HL-60/S4 treated with retinoic acid at 250 ng/mL for 4 days and 3 days (cell line): ENCODE results near the gene LAMA3.

Experiments used
- in situ Hi-C: fragments of 300-500 bp; cut with MboI; formaldehyde crosslinking; loops from 2 replicates; pipeline ENCODE4 v1.7.0; 2022; ENCODE audit warnings: low sequenced_read_pairs

Gene LAMA3

GRCh38 chr18:23668731-23669130 is 20.5 kb upstream of the LAMA3 start:
- in situ Hi-C loops, result no loop called here

GRCh38 chr18:23669202-23669766 is 20.0 kb upstream of the LAMA3 start:
- in situ Hi-C loops, result no loop called here

DNA sequence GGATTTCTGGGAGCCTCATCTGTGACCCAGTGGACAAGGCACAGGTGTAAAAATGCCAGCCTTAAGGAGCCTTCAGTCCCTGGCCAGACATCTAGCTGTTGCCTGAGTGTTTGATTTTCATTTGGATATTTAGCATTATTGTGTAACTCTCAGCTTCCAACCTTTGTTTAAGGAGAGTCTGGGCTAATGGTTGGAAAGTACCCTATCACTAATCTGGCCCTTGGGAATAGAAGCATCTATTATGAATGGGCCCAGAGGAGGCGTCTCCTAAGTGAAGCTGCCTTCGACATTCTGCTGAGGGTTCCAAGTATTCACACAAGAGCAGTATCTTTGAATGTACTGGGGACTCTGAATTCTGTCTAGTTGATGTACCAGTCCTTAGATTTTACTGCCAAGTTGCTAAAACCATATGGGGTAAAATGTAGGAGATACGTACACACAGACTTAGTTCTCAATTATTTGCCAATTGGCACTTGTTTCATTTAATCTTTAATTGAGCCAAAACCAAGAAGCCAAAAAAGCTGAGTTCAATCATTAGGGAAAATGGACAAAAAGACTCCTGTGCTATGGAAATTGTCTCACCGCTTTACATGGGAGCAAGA is 19.3 kb upstream of the LAMA3 start:
- in situ Hi-C loops, result no loop called here

DNA sequence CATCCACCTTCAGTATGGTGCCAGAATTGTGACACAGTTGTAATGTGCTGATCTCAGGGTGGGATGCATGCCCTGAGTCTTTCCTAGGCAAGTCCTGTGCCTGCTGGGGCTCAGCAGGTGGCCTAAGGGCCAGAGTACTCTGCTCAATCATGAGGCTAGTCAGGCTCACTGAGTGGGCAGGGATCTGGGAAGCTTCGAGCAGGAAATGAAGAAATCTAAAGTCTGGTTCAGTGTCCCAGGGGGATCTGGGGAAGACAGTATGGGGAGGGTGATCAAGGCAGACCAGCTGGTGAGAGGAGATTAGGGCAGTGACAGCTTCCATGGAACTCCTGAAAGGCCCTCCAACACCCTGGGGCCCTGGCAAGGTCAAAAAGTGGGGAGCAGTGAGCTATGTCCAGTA is 17.7 kb upstream of the LAMA3 start:
- in situ Hi-C loops, result no loop called here

GRCh38 chr18:23673725-23674124 is 15.5 kb upstream of the LAMA3 start:
- in situ Hi-C loops, result no loop called here

GRCh38 chr18:23675236-23675635 is 14.0 kb upstream of the LAMA3 start:
- in situ Hi-C loops, result no loop called here

GRCh38 chr18:23675896-23676295 is 13.4 kb upstream of the LAMA3 start:
- in situ Hi-C loops, result no loop called here

DNA sequence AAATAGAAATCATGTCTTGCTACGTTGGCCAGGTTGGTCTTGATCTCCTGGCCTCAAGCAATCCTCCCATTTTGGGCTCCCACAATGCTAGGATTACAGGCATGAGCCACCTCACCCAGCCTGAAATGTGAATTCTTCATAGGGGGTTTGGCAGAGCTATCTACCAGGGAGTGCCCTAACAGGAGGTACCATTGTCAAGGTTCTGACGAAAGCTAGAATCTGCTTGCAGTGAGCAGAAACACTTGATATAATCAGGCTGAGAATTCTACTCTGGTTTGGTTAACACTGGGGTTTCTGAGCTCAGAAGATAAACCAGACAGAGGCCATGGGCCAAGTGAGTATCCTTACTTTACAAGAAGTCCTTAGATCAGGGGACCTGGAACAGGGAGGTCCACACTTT is 7.2 kb upstream of the LAMA3 start:
- in situ Hi-C loops, result no loop called here

DNA sequence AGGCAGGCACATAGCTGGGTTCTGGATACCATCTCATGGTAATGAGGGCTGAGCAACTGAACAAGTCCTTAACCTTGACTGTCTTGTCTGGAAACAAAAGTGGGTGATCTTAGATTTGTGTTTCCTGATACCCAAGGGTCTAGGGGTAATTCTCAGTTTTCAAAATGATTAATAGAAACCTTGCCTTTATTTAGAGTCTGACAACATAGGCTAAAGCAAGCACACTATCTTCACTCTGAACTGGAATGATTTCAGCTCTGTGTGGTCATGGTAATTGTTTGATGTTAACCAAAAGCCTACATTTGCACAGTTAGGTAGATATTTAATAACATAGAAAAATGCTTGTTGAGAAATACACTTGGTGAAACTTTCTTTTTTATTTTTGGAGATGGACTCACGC is 6.8 kb upstream of the LAMA3 start:
- in situ Hi-C loops, result no loop called here

- in situ Hi-C loops, result no loop called here
These were observed 6.1 kb upstream of the LAMA3 start for GRCh38 chr18:23683155-23683554.

DNA sequence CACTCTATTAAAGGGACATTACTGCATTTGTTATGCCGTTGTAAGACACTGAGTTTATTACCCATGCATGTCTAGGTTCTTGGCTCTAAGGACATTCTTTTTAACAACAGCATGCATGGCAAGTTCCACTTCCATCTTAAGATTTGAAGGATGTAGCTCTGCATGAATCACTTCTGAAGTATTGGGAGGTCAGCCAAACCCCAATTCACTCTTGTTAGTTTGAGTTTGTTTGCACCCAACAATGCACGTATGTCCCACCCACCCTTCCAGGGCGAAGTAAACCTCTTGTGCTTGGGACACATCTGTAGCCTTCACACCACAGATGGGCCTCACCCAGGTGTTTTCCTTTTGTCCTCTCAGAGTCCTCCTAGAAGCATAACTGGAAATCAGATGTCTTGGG is 5.6 kb upstream of the LAMA3 start:
- in situ Hi-C loops, result no loop called here

GRCh38 chr18:23684515-23685197 is 4.6 kb upstream of the LAMA3 start:
- in situ Hi-C loops, result no loop called here

GRCh38 chr18:23688528-23688927 is 725 bp upstream of the LAMA3 start:
- in situ Hi-C loops, result no loop called here

DNA sequence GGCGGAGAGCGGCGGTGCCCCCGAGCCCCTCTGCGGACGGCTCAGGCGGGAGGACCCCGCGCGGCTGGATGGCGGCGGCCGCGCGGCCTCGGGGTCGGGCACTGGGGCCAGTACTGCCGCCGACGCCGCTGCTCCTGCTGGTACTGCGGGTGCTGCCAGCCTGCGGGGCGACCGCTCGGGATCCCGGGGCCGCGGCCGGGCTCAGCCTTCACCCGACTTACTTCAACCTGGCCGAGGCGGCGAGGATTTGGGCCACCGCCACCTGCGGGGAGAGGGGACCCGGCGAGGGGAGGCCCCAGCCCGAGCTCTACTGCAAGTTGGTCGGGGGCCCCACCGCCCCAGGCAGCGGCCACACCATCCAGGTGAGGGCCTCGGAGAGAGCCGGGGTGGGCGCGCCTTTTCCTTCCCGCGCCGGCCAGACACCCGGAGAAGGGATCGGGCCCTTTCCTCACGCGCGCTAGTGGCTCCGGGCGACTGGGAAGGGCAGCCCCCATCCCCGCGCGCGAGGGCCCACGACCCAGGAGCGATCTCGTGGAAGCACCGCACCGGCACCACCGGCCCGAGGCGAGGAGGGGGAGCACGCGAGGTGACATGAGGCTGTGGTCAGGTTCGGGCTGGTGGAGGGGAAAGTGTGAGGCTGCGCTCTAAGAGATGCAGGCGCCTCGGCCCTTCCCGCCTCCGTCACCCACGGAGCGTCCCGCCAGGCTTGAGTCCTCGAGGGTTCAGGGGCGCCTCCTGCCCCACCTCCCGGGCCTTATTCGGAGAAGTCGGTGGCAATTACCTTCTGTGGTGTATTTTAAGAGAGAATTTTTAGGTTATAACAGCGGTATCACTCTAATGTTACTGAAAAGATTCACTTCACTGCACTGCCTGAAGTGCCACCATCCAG is 607 bp downstream of the LAMA3 start:
- in situ Hi-C loops, result no loop called here

DNA sequence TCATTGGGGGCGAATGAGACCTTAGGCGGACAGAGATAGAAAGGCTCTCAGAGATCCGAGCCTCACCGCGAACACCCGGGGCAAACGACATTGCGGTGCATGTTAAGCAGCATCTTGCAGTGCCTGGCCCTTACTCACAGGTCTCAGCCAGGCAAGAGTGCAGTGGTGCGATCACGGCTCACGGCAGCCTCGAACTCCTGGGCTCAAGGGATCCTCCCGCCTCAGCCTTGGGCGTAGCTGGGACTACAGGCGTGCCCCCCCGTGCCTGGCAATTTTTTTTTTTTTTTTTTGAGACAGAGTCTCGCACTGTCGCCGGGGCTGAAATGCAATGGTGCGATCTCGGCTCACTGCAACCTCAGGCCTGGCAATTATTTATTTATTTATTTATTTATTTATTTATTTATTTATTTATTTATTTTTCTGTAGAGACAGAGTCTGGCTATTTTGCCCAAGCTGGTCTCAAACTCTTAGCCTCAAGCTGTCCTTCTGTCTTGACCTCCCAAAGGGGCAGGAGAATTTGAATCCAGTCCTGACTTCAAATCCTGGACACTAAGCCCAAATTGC is 1.3 kb downstream of the LAMA3 start:
- in situ Hi-C loops, result no loop called here

DNA sequence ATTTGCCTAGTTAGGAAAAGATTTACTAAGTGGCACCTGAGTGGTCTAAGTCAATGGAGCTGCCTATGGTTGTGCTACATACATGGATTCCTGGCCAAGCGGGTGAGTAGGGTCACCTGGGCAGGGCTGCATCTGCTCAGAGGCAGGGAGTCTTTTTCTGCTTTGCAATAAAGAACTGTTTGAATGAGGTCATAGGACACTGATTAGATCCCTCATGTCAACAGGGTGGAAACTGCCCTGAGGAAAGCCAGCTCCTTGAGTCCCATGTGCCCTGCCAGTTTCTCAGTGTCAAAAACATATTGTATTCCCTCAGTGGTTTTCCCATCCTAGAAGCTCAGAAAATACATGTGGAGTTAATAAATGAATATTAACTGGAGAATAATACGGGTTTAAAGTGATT is 4.6 kb downstream of the LAMA3 start:
- in situ Hi-C loops, result no loop called here

DNA sequence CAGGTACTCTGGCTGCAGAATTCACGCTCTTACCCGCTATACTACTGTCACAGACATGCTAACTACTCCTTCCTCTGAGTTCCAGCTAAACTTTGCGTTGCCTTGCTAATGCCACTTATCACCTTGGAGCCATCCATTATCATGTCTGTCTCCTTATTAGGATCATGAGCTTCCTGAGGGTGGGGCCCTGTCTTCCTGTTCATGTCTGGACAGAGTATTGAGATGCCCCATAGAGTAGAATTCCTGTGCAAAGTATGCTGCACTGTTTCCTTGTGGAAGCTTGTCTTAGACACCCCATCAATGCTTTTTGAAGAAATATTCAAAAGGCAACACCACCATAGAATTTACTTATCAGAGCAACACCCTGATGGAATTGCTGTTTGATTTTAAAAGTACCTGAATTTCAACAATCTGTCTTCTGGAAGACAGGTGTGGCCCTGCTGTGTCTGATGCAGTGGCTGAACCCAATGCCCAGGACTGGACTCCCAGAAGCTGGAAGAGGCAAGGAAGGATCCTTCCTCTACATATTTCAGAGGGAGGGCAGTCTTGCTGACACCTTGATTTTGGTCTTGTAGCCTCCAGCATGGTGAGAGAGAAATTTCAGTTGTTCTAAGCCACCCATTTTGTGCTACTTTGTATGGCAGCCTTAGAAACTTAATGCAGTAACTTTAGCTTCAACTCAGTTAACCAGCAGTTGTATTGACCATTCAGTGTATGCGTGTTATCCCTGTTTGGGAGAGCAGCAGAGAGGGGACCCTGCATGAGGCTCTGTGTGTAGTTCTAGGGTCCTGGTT is 5.6 kb downstream of the LAMA3 start:
- in situ Hi-C loops, result no loop called here

- in situ Hi-C loops, result loop anchor here (25.0 kb wide), 1 partner anchor 111 kb away; no protein-coding TSS in a partner anchor
These were observed 11.8 kb downstream of the LAMA3 start for GRCh38 chr18:23701017-23701416.

- in situ Hi-C loops, result loop anchor here (25.0 kb wide), 1 partner anchor 111 kb away; no protein-coding TSS in a partner anchor
These were observed 12.4 kb downstream of the LAMA3 start for GRCh38 chr18:23701544-23702064.

GRCh38 chr18:23702606-23703005 is 13.4 kb downstream of the LAMA3 start:
- in situ Hi-C loops, result loop anchor here (25.0 kb wide), 1 partner anchor 110 kb away; no protein-coding TSS in a partner anchor
